Ecto neural progenitor cell (in vitro differentiated cells): ENCODE data around the gene GON7.
"Not testable (repeated sequence)": the region's sequence is repeated elsewhere in the genome, so short reads cannot be mapped to it uniquely, and the experiment has no call there.

Experiments used
- DNase-seq: peaks from one replicate; pipeline ENCODE4 v3.0.0-alpha.2; 2018; ENCODE audit warnings: low spot score

GON7 gene

GRCh38 chr14:93199031-93199430 lies 7.8 kb downstream of the GON7 start:
- no peak for DNase-seq

- no peak for DNase-seq
These were observed 11.4 kb downstream of the GON7 start for GRCh38 chr14:93195316-93195999.

- no peak for DNase-seq
These were observed 19.9 kb downstream of the GON7 start for GRCh38 chr14:93186956-93187355.

GRCh38 chr14:93186466-93186865 lies 20.4 kb downstream of the GON7 start:
- DNase-seq = no peak

GRCh38 chr14:93185349-93185720 lies 21.5 kb downstream of the GON7 start:
- no peak for DNase-seq

- DNase-seq = peak; percentile 94
These were observed 22.2 kb downstream of the GON7 start, which contains the start of the genes LYSET and MOAP1 for GRCh38 chr14:93184391-93185348. LYSET (plus strand) TSS chr14:93185317; CDS start chr14:93185406, 89 bp downstream. MOAP1 (minus strand) TSS chr14:93184897; CDS start chr14:93184242, 655 bp downstream.

GRCh38 chr14:93183596-93184317 lies 23.1 kb downstream of the GON7 start:
- DNase-seq = no peak

- DNase-seq = no peak
These were observed 31.4 kb downstream of the GON7 start for GRCh38 chr14:93175492-93175891.

- DNase-seq = not testable (repeated sequence)
These were observed 32.1 kb downstream of the GON7 start for GRCh38 chr14:93174731-93175130.

- no peak for DNase-seq
These were observed 32.9 kb downstream of the GON7 start for GRCh38 chr14:93173943-93174395.

- DNase-seq = no peak
These were observed 35.5 kb downstream of the GON7 start for GRCh38 chr14:93171376-93171775.

- not testable (repeated sequence) for DNase-seq
These were observed 36.7 kb downstream of the GON7 start for GRCh38 chr14:93170141-93170540.

- not testable (repeated sequence) for DNase-seq
These were observed 37.2 kb downstream of the GON7 start for GRCh38 chr14:93169619-93170018.

GRCh38 chr14:93168610-93169009 lies 38.3 kb downstream of the GON7 start:
- not testable (repeated sequence) for DNase-seq

- DNase-seq = not testable (repeated sequence)
These were observed 41.3 kb downstream of the GON7 start for GRCh38 chr14:93165271-93166265.

GRCh38 chr14:93163564-93163963 lies 43.3 kb downstream of the GON7 start:
- DNase-seq = no peak

- DNase-seq = no peak
These were observed 45.4 kb downstream of the GON7 start for GRCh38 chr14:93161411-93161940.

- no peak for DNase-seq
These were observed 46.5 kb downstream of the GON7 start for GRCh38 chr14:93160353-93160801.

- DNase-seq = not testable (repeated sequence)
These were observed 47.1 kb downstream of the GON7 start for GRCh38 chr14:93159625-93160352.

- not testable (repeated sequence) for DNase-seq
These were observed 48.5 kb downstream of the GON7 start for GRCh38 chr14:93158349-93158748.
